ENCODE results near the gene LCE2B. TPM values are rescaled to one million over a fixed set of nuclear protein-coding genes. Genes with fewer than 3 reads are reported as not detected.

Gene LCE2B
- total RNA-seq, 2 donors from 2014 or later, result not detected

Other genes with a start within 250 kb of the LCE2B start
- not detected for gene LCE5A, start 175.3 kb upstream of the LCE2B start, total RNA-seq
- not detected for gene CRCT1, start 171.6 kb upstream of the LCE2B start, total RNA-seq
- not detected for gene LCE3E, start 119.3 kb upstream of the LCE2B start, total RNA-seq
- not detected for gene LCE3D, start 105.6 kb upstream of the LCE2B start, total RNA-seq
- gene LCE3C, start 85.9 kb upstream of the LCE2B start, total RNA-seq, result not detected
- not detected for gene LCE3B, start 72.3 kb upstream of the LCE2B start, total RNA-seq
- not detected for gene LCE3A, start 63.0 kb upstream of the LCE2B start, total RNA-seq
- not detected for gene LCE2D, start 22.7 kb upstream of the LCE2B start, total RNA-seq
- gene LCE2C, start 10.8 kb upstream of the LCE2B start, total RNA-seq, result not detected
- gene LCE2A, start 12.2 kb downstream of the LCE2B start, total RNA-seq, result not detected
- gene LCE4A, start 22.0 kb downstream of the LCE2B start, total RNA-seq, result not detected
- gene KPRP, start 71.9 kb downstream of the LCE2B start, total RNA-seq, result not detected
- gene LCE1F, start 89.0 kb downstream of the LCE2B start, total RNA-seq, result not detected
- not detected for gene LCE1E, start 100.1 kb downstream of the LCE2B start, total RNA-seq
- not detected for gene LCE1D, start 110.6 kb downstream of the LCE2B start, total RNA-seq
- gene LCE1C, start 120.5 kb downstream of the LCE2B start, total RNA-seq, result not detected
- not detected for gene LCE1B, start 125.8 kb downstream of the LCE2B start, total RNA-seq
- gene LCE1A, start 141.3 kb downstream of the LCE2B start, total RNA-seq, result not detected
- not detected for gene LCE6A, start 156.7 kb downstream of the LCE2B start, total RNA-seq
- gene LCE7A, start 173.9 kb downstream of the LCE2B start, total RNA-seq, result not detected
- not detected for gene SMCP, start 192.2 kb downstream of the LCE2B start, total RNA-seq
- not detected for gene IVL, start 222.4 kb downstream of the LCE2B start, total RNA-seq

Measured in right atrium auricular region (tissue), 2 donors.